ENCODE measurements around the gene FLRT1. TPM values are rescaled to one million over a fixed set of nuclear protein-coding genes. Genes with fewer than 3 reads are reported as not detected.

The FLRT1 gene
- total RNA-seq, 1 donor from 2014 or later: 0.26 TPM

DNA sequence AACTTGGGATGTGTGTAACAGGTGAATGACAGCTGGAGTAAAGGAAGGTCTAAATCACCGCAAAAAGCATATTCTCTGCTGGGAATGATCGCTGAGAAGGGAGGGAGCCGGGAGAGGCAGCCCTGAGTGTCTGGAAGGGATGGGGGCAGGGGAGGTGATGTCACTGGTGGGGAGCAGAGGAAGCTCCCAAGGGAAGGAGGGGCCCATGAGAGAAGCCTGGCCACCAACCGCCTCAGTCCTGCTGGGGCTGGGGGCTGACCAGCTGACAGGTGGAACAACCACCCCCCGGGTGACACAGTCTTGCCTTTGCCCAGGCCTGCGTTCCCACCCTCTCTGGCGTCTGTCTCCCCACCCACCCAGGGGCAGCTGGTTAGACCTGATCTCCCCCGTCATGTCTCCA, 6.0 kb upstream of the FLRT1 start:
- H3K27me3 ChIP-seq (ENCODE audit: control insufficient read depth, insufficient read depth, low read length): peaks cover 12% of the 10 kb centered on the region

DNA sequence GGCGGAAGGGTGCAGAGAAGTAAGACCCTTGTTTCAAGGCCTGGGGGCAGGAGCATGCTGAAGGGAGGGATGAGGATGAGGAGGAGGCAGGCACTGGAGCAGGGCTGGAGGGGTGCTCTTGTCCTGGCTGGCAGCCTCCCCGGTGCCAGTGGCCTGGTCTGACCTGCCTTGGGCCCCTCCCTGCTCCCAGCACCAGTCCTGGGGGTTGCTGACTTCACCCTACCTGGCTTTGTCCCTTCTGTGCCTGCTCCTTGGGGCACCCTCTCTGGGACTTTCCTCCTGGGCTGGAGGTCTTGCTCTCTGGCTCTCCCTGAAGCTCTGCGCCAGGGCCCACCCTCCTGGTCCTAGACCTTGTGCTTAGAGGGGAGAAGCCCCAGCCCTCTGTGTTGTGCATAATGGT, 4.7 kb upstream of the FLRT1 start:
- TF ChIP-seq, protein P1, sequence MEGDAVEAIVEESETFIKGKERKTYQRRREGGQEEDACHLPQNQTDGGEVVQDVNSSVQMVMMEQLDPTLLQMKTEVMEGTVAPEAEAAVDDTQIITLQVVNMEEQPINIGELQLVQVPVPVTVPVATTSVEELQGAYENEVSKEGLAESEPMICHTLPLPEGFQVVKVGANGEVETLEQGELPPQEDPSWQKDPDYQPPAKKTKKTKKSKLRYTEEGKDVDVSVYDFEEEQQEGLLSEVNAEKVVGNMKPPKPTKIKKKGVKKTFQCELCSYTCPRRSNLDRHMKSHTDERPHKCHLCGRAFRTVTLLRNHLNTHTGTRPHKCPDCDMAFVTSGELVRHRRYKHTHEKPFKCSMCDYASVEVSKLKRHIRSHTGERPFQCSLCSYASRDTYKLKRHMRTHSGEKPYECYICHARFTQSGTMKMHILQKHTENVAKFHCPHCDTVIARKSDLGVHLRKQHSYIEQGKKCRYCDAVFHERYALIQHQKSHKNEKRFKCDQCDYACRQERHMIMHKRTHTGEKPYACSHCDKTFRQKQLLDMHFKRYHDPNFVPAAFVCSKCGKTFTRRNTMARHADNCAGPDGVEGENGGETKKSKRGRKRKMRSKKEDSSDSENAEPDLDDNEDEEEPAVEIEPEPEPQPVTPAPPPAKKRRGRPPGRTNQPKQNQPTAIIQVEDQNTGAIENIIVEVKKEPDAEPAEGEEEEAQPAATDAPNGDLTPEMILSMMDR (IDR thresholded peaks at IDR 0.05; ENCODE audit: insufficient read depth, low read length, severe bottlenecking): no peak
- peaks cover 18% of the 10 kb centered on the region for H3K27me3 ChIP-seq (ENCODE audit: control insufficient read depth, insufficient read depth, low read length)
- H3K36me3 ChIP-seq (ENCODE audit: control insufficient read depth, insufficient read depth, low read length): no peaks in the 10 kb centered on the region
- no peak for FAIRE-seq
- H3K4me3 ChIP-seq (ENCODE audit: low read depth, low read length): no peak overlapping the region
- DNase-seq (ENCODE audit: low read depth): no peak

More for the DNA sequence above, 6.0 kb upstream of the FLRT1 start:
- no peaks in the 10 kb centered on the region for H3K36me3 ChIP-seq (ENCODE audit: control insufficient read depth, insufficient read depth, low read length)
- no peak for FAIRE-seq
- H3K4me3 ChIP-seq (ENCODE audit: low read depth, low read length): no peak overlapping the region
- TF ChIP-seq, protein P1 (IDR thresholded peaks at IDR 0.05; ENCODE audit: insufficient read depth, low read length, severe bottlenecking): no peak
- no peak for DNase-seq (ENCODE audit: low read depth)

DNA sequence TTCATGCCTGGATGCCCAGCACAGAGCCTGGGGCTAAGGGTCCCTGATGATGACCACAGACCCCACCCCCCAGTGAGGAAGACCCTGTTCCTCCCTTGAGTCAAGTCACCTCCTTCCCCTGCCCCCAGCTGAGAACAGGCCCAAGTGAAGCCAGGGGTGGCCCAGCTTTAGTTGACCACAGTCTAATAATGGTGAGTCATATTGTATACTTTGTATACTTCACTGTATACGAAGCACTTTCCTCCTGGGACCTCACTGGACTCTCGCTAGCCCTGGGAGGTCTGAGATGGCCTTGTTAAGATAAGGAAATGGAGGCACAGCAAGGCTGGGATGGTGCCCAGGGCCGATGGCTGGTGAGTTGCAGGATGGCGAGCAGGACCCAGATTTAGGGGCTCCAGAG, 3.7 kb upstream of the FLRT1 start:
- DNase-seq (ENCODE audit: low read depth): no peak
- TF ChIP-seq, protein P1 (IDR thresholded peaks at IDR 0.05; ENCODE audit: insufficient read depth, low read length, severe bottlenecking): no peak
- no peak overlapping the region for H3K4me3 ChIP-seq (ENCODE audit: low read depth, low read length)
- H3K36me3 ChIP-seq (ENCODE audit: control insufficient read depth, insufficient read depth, low read length): no peaks in the 10 kb centered on the region
- H3K27me3 ChIP-seq (ENCODE audit: control insufficient read depth, insufficient read depth, low read length): peaks cover 23% of the 10 kb centered on the region
- FAIRE-seq: no peak

DNA sequence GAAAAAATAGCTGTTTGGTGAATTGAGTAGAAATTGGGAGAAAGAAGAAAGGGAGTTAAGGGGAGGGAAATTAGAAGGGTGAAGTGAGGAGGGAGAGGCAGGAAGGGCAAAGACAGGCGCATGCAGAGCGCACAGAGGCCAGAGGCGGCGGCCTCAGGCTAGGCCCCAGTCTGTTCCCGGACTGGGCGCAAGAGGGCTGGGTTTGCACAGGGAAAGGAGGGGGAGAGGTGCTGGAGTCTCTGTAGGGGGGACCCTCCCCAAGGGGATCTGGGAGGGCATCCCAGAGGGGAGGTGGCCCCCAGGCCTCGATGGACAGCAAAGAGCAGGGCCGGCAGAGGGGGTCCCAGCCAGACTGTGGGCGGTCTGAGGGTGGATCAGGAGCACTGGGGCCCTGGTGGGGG, 1.3 kb upstream of the FLRT1 start:
- TF ChIP-seq, protein P1 (IDR thresholded peaks at IDR 0.05; ENCODE audit: insufficient read depth, low read length, severe bottlenecking): no peak
- no peaks in the 10 kb centered on the region for H3K36me3 ChIP-seq (ENCODE audit: control insufficient read depth, insufficient read depth, low read length)
- H3K4me3 ChIP-seq (ENCODE audit: low read depth, low read length): no peak overlapping the region
- FAIRE-seq: no peak
- H3K27me3 ChIP-seq (ENCODE audit: control insufficient read depth, insufficient read depth, low read length): peaks cover 22% of the 10 kb centered on the region
- no peak for DNase-seq (ENCODE audit: low read depth)

DNA sequence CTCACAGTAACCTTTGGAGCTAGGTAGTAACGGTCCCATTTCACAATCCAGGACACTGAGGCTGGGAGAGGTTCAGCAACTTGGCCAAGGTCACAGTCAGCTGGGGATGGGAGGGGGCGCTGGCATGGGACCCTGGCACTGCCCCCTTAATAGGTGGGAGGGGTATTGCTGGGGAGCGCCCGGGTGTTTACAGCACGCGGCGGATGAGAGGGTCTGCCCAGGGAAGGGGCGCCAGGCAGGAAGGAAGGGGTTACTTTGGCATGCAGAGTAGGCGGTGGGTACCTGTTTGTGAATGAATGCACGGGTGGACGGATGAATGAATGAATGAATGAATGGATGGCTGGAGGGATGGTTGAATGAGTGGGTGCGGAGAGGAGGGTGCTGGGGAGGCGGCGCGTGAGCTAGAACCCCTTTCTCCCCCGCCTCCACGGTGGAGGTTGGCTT, 628 bp upstream of the FLRT1 start:
- TF ChIP-seq, protein P1 (IDR thresholded peaks at IDR 0.05; ENCODE audit: insufficient read depth, low read length, severe bottlenecking): no peak
- DNase-seq (ENCODE audit: low read depth) (no peak), FAIRE-seq (no peak)
- H3K4me3 ChIP-seq (ENCODE audit: low read depth, low read length): no peak overlapping the region
- H3K36me3 ChIP-seq (ENCODE audit: control insufficient read depth, insufficient read depth, low read length): no peaks in the 10 kb centered on the region
- peaks cover 22% of the 10 kb centered on the region for H3K27me3 ChIP-seq (ENCODE audit: control insufficient read depth, insufficient read depth, low read length)

Data from bronchial epithelial cell (primary cell).